ENCODE data around the gene MYBL2.

DNA sequence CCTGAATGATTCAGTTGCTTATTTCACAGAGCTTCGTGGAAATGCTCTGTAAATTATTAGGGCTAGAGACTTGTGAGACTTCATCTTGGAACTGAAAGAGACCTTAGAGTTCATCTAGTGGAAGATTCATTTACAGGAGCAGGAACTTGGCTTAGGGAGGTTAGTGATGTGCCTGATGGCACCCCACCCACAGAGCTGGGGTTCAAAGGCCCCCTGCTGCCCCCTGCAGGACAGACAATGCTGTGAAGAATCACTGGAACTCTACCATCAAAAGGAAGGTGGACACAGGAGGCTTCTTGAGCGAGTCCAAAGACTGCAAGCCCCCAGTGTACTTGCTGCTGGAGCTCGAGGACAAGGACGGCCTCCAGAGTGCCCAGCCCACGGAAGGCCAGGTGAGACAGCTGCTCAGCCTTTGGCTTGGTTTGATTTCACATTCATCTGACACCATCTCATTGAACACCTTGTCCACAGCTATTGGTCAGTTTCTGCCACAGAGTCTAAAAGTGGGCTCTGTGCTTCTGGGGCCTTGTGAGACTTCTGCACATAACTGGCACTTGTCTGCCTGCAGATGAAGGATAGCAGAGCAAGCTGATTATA is 25.1 kb downstream of the MYBL2 start:
- TF ChIP-seq ZNF514 (tag by site-specific recombination; IDR thresholded peaks at IDR 0.05) (no peak), ZNF311 (tag by site-specific recombination; IDR thresholded peaks at IDR 0.05; ENCODE audit: borderline replicate concordance) (no peak), ZNF24 (tag by site-specific recombination; IDR thresholded peaks at IDR 0.05) (no peak), GLIS1 (tag by site-specific recombination; IDR thresholded peaks at IDR 0.05) (no peak)
- TF ChIP-seq, protein P1, sequence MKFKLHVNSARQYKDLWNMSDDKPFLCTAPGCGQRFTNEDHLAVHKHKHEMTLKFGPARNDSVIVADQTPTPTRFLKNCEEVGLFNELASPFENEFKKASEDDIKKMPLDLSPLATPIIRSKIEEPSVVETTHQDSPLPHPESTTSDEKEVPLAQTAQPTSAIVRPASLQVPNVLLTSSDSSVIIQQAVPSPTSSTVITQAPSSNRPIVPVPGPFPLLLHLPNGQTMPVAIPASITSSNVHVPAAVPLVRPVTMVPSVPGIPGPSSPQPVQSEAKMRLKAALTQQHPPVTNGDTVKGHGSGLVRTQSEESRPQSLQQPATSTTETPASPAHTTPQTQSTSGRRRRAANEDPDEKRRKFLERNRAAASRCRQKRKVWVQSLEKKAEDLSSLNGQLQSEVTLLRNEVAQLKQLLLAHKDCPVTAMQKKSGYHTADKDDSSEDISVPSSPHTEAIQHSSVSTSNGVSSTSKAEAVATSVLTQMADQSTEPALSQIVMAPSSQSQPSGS (tag by site-specific recombination; IDR thresholded peaks at IDR 0.05; ENCODE audit: low read depth): no peak
